ENCODE results near the gene CCDC196.

GRCh38 chr14:66508846-66509621, 22.9 kb downstream of the CCDC196 start:
- TF ChIP-seq CTCF (conservative IDR thresholded peaks at IDR 0.05; ENCODE audit: low read depth, low read length) (no peak), RFX5 (IDR thresholded peaks at IDR 0.05; ENCODE audit: low read depth, low read length) (no peak)
